Sigmoid colon (tissue), 7 donors: Measurements from ENCODE around the gene TSEN15. TPM values are rescaled to one million over a fixed set of nuclear protein-coding genes. Genes with fewer than 3 reads are reported as not detected.

Experiments used
- DNase-seq: peaks from one replicate; pipeline ENCODE4 v3.0.0-alpha.2; 2019
- H3K27ac ChIP-seq, 4 donors: fragments of 200-600 bp; sonication (generic); one replicate each; pipeline ENCODE4 v1.5.1; 2016 to 2019; ENCODE audit warnings: mild to moderate bottlenecking in 1 of 4
- H3K27me3 ChIP-seq, 3 donors: fragments of 200-600 bp; sonication (generic); one replicate each; pipeline ENCODE4 v1.5.1; 2019; ENCODE audit warnings: mild to moderate bottlenecking in 1 of 3
- H3K36me3 ChIP-seq, 4 donors: fragments of 200-600 bp; sonication (generic); one replicate each; pipeline ENCODE4 v1.5.1; 2016 to 2019
- H3K4me1 ChIP-seq, 4 donors: fragments of 200-600 bp; sonication (generic); one replicate each; pipeline ENCODE4 v1.5.1; 2017 to 2019
- H3K4me3 ChIP-seq, 4 donors: fragments of 200-600 bp; sonication (generic); one replicate each; pipeline ENCODE4 v1.5.1; 2017 to 2019; ENCODE audit warnings: mild to moderate bottlenecking in 2 of 4, moderate library complexity in 1 of 4
- H3K9me3 ChIP-seq, 4 donors: fragments of 200-600 bp in 3 of 4; sonication (generic) in 3 of 4; one replicate each; pipeline versions ENCODE4 v1.5.1 to v1.6.1; 2013 to 2019
- EP300 ChIP-seq, 4 donors: sonication (generic); formaldehyde crosslinking; IDR thresholded peaks; one replicate each; pipeline ENCODE4 v1.6.1; 2017; ENCODE audit warnings: antibody characterized with exemption in 4 of 4
- POLR2A ChIP-seq, 2 donors: fragments of 450-650 bp; IDR thresholded peaks; one replicate each; pipeline ENCODE4 v1.6.1; 2016; ENCODE audit warnings: antibody characterized with exemption in 2 of 2, mild to moderate bottlenecking in 2 of 2, moderate library complexity in 2 of 2
- POLR2AphosphoS5 ChIP-seq, 4 donors: sonication (generic); formaldehyde crosslinking; IDR thresholded peaks; one replicate each; pipeline ENCODE4 v1.6.1; 2017; ENCODE audit warnings: antibody characterized with exemption in 4 of 4
- WGBS, 2 donors: extraction: QIAGEN DNeasy Blood & Tissue Kit; methylation state at CpG; one replicate each; pipeline ENCODE4 v1.1.7; 2013; 5-methylcytosine and 5-hydroxymethylcytosine counted together
- intact Hi-C: fragments of 100-400 bp; cut with DNase I; formaldehyde crosslinking; loops from one replicate; pipeline ENCODE4 v1.15.1; 2023
- polyA plus RNA-seq, 3 donors: library from polyadenylated mRNA; stranded (reverse); fragments of 200-250 nt; gene quantifications; one replicate each; pipeline ENCODE4 v1.2.3, GENCODE V29; 2013
- total RNA-seq, 4 donors: library from RNA; depleted of rRNA; stranded (reverse); fragments of >200 nt; gene quantifications; one replicate each; pipeline ENCODE4 v1.1.0, GENCODE V29; 2016
- TF ChIP-seq, protein P1 (sequence below), 4 experiments: fragments of 450-650 bp in 3 of 4; fragments of 200-600 bp in 1 of 4; IDR thresholded peaks; one replicate each; pipeline ENCODE4 v1.5.1; 2016 to 2019; ENCODE audit warnings: antibody characterized with exemption in 4 of 4, mild to moderate bottlenecking in 3 of 4, moderate library complexity in 2 of 4
- donor health status: healthy with polysubstance abuse.
- donor health status: Bipolar disorder and iron deficiency.
- donor health status: healthy.

TSEN15 gene
- total and polyA plus RNA-seq, 7 donors: 8.4 to 56.4 (median 29.4) TPM

- WGBS, 2 donors: 83 to 86% methylated on average over 8 of the region's 8 CpGs
- no peaks in the 10 kb centered on the region for H3K36me3 ChIP-seq
- intact Hi-C loops: loop anchor here (10.0 kb wide), 1 partner anchor 387 kb away; no protein-coding TSS in a partner anchor
- no peaks in the 10 kb centered on the region for H3K9me3 ChIP-seq
- H3K4me3 ChIP-seq: no peak overlapping the region
- H3K27ac ChIP-seq: no peak overlapping the region
- TF ChIP-seq POLR2A (IDR thresholded peaks at IDR 0.05): no peak
- TF ChIP-seq, protein P1, sequence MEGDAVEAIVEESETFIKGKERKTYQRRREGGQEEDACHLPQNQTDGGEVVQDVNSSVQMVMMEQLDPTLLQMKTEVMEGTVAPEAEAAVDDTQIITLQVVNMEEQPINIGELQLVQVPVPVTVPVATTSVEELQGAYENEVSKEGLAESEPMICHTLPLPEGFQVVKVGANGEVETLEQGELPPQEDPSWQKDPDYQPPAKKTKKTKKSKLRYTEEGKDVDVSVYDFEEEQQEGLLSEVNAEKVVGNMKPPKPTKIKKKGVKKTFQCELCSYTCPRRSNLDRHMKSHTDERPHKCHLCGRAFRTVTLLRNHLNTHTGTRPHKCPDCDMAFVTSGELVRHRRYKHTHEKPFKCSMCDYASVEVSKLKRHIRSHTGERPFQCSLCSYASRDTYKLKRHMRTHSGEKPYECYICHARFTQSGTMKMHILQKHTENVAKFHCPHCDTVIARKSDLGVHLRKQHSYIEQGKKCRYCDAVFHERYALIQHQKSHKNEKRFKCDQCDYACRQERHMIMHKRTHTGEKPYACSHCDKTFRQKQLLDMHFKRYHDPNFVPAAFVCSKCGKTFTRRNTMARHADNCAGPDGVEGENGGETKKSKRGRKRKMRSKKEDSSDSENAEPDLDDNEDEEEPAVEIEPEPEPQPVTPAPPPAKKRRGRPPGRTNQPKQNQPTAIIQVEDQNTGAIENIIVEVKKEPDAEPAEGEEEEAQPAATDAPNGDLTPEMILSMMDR (IDR thresholded peaks at IDR 0.05): no peak
- no peak for TF ChIP-seq POLR2AphosphoS5 (IDR thresholded peaks at IDR 0.05)
- no peak for TF ChIP-seq EP300 (IDR thresholded peaks at IDR 0.05)
- DNase-seq: no peak
- no peaks in the 10 kb centered on the region for H3K27me3 ChIP-seq
- peaks cover 0 to 34% (median 17%) of the 10 kb centered on the region in 4 donors for H3K4me1 ChIP-seq
Observed at GRCh38 chr1:184031409-184032107, 20.0 kb upstream of the TSEN15 start.

GRCh38 chr1:184032306-184032929 lies 19.1 kb upstream of the TSEN15 start:
- no peak overlapping the region for H3K27ac ChIP-seq
- H3K27me3 ChIP-seq: no peaks in the 10 kb centered on the region
- DNase-seq: no peak
- no peaks in the 10 kb centered on the region for H3K36me3 ChIP-seq
- intact Hi-C loops: loop anchor here (10.0 kb wide), 1 partner anchor 388 kb away; no protein-coding TSS in a partner anchor
- no peak overlapping the region for H3K4me3 ChIP-seq
- peaks cover 0 to 34% (median 18%) of the 10 kb centered on the region in 4 donors for H3K4me1 ChIP-seq
- 66 to 69% methylated on average over 2 of the region's 2 CpGs for WGBS, 2 donors
- no peaks in the 10 kb centered on the region for H3K9me3 ChIP-seq
- TF ChIP-seq POLR2AphosphoS5 (IDR thresholded peaks at IDR 0.05) (no peak), POLR2A (IDR thresholded peaks at IDR 0.05) (no peak), EP300 (IDR thresholded peaks at IDR 0.05) (no peak)
- TF ChIP-seq, protein P1 (IDR thresholded peaks at IDR 0.05): no peak

GRCh38 chr1:184032930-184033418 lies 18.6 kb upstream of the TSEN15 start:
- no peaks in the 10 kb centered on the region for H3K27me3 ChIP-seq
- intact Hi-C loops: loop anchor here (10.0 kb wide), 1 partner anchor 388 kb away; no protein-coding TSS in a partner anchor
- peaks cover 0 to 34% (median 18%) of the 10 kb centered on the region in 4 donors for H3K4me1 ChIP-seq
- WGBS, 2 donors: 90 to 91% methylated on average over 3 of the region's 3 CpGs
- DNase-seq: no peak
- no peak overlapping the region for H3K27ac ChIP-seq
- no peak for TF ChIP-seq EP300 (IDR thresholded peaks at IDR 0.05)
- no peak for TF ChIP-seq POLR2AphosphoS5 (IDR thresholded peaks at IDR 0.05)
- TF ChIP-seq POLR2A (IDR thresholded peaks at IDR 0.05): no peak
- TF ChIP-seq, protein P1 (IDR thresholded peaks at IDR 0.05): no peak
- no peak overlapping the region for H3K4me3 ChIP-seq
- no peaks in the 10 kb centered on the region for H3K36me3 ChIP-seq
- H3K9me3 ChIP-seq: no peaks in the 10 kb centered on the region

- H3K36me3 ChIP-seq: no peaks in the 10 kb centered on the region
- H3K9me3 ChIP-seq: no peaks in the 10 kb centered on the region
- H3K4me3 ChIP-seq: no peak overlapping the region
- WGBS, 2 donors: 72 to 76% methylated on average over 2 of the region's 2 CpGs
- H3K27me3 ChIP-seq: no peaks in the 10 kb centered on the region
- intact Hi-C loops: loop anchor here (10.0 kb wide), 1 partner anchor 389 kb away; no protein-coding TSS in a partner anchor
- H3K4me1 ChIP-seq: peaks cover 0 to 26% (median 10%) of the 10 kb centered on the region in 4 donors
- H3K27ac ChIP-seq: no peak overlapping the region
- TF ChIP-seq EP300 (IDR thresholded peaks at IDR 0.05) (no peak), POLR2A (IDR thresholded peaks at IDR 0.05) (no peak), POLR2AphosphoS5 (IDR thresholded peaks at IDR 0.05) (no peak)
- TF ChIP-seq, protein P1 (IDR thresholded peaks at IDR 0.05): no peak
- DNase-seq: no peak
Observed at GRCh38 chr1:184033711-184034167, 17.8 kb upstream of the TSEN15 start.
